GM12891 (cell line): ENCODE results near the gene MVD.

Experiments
- POLR2A ChIP-seq: IDR thresholded peaks from 2 replicates; pipeline ENCODE4 v1.6.1; 2011; ENCODE audit warnings: low read depth, low read length, control low read depth
- POLR2AphosphoS5 ChIP-seq: IDR thresholded peaks from 2 replicates; pipeline ENCODE4 v1.6.1; 2011; ENCODE audit warnings: low read depth, low read length, control low read depth
- POU2F2 ChIP-seq: IDR thresholded peaks from 2 replicates; pipeline ENCODE4 v1.6.1; 2011; ENCODE audit warnings: low read depth, mild to moderate bottlenecking, control low read depth, low read length, moderate library complexity

- TF ChIP-seq POLR2A = no peak
- TF ChIP-seq POLR2AphosphoS5 = no peak
- no peak for TF ChIP-seq POU2F2
Observed at GRCh38 chr16:88624481-88624880, 38.4 kb downstream of the MVD start.
